ENCODE data around the gene RPS6KC1. TPM values are rescaled to one million over a fixed set of nuclear protein-coding genes. Genes with fewer than 3 reads are reported as not detected.

RPS6KC1 gene, protein sequence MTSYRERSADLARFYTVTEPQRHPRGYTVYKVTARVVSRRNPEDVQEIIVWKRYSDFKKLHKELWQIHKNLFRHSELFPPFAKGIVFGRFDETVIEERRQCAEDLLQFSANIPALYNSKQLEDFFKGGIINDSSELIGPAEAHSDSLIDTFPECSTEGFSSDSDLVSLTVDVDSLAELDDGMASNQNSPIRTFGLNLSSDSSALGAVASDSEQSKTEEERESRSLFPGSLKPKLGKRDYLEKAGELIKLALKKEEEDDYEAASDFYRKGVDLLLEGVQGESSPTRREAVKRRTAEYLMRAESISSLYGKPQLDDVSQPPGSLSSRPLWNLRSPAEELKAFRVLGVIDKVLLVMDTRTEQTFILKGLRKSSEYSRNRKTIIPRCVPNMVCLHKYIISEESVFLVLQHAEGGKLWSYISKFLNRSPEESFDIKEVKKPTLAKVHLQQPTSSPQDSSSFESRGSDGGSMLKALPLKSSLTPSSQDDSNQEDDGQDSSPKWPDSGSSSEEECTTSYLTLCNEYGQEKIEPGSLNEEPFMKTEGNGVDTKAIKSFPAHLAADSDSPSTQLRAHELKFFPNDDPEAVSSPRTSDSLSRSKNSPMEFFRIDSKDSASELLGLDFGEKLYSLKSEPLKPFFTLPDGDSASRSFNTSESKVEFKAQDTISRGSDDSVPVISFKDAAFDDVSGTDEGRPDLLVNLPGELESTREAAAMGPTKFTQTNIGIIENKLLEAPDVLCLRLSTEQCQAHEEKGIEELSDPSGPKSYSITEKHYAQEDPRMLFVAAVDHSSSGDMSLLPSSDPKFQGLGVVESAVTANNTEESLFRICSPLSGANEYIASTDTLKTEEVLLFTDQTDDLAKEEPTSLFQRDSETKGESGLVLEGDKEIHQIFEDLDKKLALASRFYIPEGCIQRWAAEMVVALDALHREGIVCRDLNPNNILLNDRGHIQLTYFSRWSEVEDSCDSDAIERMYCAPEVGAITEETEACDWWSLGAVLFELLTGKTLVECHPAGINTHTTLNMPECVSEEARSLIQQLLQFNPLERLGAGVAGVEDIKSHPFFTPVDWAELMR
- 14.5 and 14.7 TPM in 2 replicates for total RNA-seq

DNA sequence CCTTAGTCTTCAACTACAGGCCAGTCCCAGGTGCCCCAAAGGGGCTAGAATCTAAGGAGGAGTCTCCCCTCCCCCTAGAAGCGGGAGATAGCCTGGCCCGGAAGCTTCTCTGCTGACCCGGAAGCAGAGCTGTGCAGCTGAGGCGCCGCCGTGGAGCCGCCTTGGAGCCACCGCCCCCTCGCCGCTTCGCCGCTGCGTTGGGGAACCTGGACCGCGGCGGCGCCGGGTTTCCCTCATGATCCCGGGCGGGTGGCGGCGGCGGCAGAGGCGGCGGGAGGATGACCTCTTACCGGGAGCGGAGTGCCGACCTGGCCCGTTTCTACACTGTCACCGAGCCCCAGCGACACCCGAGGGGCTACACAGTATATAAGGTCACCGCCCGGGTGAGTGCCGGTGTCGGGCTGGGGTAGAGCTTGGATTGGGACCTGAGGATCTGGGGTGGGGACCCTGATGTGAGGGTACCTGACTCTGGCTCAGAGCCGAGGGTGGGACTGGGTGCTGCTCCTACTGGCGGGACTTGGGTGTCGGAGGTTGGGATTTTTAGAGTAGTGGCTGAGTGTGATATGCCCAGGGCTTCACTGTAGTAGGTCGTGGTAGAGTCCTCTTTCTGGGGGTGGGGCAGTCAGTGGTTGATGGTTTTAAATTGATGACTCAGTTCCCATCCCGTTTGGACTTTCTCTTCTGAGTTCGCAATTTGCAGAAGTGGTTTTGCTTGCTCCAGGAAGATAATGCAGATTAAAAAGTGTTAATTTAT, at the start of gene RPS6KC1:
Gene RPS6KC1, plus strand, starts transcription at position 115 of the 754 bp plus-strand sequence. Its CDS starts 164 bp downstream, at position 279.

DNA sequence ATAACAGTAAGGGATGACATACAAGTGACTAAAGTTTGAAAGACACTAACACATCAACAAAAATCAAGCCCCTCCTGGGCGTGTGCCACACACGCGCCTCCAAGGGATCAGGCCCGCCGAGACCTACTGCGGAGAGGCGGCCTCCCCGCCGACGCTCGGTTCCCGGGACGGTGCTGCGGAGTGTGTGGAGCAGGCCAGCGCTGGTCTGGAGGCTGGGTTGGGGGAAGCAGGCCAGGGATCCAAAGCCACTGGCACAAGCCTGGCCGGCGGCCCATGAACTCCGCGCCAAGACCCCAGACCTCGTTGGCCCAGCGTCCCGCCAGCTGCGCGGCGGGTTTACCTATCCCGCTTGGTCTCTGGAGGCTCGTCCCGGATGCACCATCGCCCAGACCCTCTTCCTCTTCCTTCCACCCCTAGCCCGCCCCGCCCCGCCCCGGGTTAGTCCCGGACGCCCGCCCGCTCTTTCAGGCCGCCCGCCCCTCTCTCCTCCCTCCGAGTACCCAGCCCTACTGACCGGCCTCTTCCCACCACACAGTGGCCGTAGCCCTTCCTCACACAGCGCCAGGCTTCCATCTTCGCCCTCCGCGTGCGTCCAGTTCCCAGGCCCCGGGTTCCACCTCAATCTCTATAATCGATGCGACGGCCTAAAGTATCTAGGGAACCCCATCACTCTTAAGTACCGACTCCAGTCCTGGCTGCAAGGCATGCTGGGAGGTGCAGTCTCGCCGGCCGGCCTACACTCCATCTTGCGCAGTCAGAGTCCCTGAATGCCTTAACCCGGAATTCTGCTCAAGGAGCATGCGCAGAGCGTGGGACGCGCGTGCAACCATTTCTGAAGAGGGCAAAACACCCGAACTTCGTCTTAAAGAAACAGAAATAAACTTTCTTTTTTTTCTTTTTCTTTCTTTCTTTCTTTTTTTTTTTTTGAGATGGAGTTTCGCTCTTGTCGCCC, 35.7 kb upstream of the RPS6KC1 start, which contains the start of gene ANGEL2:
Gene ANGEL2, minus strand, starts transcription at position 769 of the 952 bp plus-strand sequence. Its CDS starts 196 bp downstream, at position 573.

Other genes with a start within 250 kb of the RPS6KC1 start
- not detected in 2 replicates for gene SPATA45, start 203.6 kb upstream of the RPS6KC1 start, total RNA-seq
- gene FLVCR1, start 193.0 kb upstream of the RPS6KC1 start, total RNA-seq = 4.2 and 5.4 TPM in 2 replicates
- 3.5 and 6.8 TPM in 2 replicates for gene VASH2, start 100.7 kb upstream of the RPS6KC1 start, total RNA-seq
- 19.3 and 62.1 TPM in 2 replicates for gene ANGEL2, start 35.4 kb upstream of the RPS6KC1 start, total RNA-seq